Activated CD4-positive, alpha-beta T cell treated with anti-CD3 and anti-CD28 coated beads, Interleukin-10, Interleukin-2, amounts not matched to agents 100 ng/mL and 50 ng/mL, durations not matched to agents 16 hours and 8 hours (primary cell): Measurements from ENCODE around the gene GPRC6A.
A peak's percentile ranks its signal among the peaks of the same experiment; 100 is the strongest.
"Not testable (repeated sequence)": the region's sequence is repeated elsewhere in the genome, so short reads cannot be mapped to it uniquely, and the experiment has no call there.

Experiments used
- DNase-seq: peaks from one replicate; pipeline ENCODE4 v3.0.0-alpha.2; 2020

GPRC6A gene, protein sequence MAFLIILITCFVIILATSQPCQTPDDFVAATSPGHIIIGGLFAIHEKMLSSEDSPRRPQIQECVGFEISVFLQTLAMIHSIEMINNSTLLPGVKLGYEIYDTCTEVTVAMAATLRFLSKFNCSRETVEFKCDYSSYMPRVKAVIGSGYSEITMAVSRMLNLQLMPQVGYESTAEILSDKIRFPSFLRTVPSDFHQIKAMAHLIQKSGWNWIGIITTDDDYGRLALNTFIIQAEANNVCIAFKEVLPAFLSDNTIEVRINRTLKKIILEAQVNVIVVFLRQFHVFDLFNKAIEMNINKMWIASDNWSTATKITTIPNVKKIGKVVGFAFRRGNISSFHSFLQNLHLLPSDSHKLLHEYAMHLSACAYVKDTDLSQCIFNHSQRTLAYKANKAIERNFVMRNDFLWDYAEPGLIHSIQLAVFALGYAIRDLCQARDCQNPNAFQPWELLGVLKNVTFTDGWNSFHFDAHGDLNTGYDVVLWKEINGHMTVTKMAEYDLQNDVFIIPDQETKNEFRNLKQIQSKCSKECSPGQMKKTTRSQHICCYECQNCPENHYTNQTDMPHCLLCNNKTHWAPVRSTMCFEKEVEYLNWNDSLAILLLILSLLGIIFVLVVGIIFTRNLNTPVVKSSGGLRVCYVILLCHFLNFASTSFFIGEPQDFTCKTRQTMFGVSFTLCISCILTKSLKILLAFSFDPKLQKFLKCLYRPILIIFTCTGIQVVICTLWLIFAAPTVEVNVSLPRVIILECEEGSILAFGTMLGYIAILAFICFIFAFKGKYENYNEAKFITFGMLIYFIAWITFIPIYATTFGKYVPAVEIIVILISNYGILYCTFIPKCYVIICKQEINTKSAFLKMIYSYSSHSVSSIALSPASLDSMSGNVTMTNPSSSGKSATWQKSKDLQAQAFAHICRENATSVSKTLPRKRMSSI

DNA sequence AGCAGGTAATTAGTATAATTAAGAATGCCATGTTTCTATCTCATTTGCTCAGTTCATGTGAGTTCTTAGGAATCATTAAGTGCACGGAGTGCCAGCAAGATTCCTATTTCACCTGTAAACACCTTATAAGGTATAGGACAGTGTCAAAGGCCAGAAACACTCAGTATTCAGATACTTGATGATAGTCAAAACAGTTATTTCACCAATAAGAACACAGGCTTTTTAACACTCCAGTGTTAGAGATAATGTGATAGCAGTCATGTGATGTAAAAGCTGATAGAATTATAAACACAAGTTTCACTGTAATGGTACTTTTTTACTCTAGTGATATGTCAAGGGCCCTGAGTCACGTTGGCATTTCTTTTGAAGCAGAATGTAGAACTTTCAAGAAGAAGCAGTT, at the start of gene GPRC6A:
Gene GPRC6A (minus strand): TSS at position 101 of the 400 bp plus-strand sequence. CDS start 70 bp downstream, at position 31.
- no peak for DNase-seq

DNA sequence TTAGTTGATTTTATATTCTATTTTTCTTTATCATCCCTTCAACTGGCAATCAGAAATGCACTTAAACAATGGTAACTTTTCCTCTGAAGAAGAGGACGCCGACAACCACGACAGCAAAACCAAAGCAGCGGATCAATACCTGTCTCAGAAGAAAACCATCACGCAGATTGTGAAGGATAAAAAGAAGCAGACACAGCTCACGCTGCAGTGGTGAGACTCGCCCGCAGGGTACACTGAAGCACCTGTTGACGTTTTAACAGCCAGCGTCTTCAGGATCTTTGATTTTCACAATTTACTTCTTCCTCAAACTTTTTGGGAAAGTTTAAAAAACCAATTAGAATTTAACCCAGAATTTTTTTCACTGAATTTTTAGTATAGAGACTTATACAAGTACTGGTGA, 48.9 kb upstream of the GPRC6A start:
- no peak for DNase-seq

DNA sequence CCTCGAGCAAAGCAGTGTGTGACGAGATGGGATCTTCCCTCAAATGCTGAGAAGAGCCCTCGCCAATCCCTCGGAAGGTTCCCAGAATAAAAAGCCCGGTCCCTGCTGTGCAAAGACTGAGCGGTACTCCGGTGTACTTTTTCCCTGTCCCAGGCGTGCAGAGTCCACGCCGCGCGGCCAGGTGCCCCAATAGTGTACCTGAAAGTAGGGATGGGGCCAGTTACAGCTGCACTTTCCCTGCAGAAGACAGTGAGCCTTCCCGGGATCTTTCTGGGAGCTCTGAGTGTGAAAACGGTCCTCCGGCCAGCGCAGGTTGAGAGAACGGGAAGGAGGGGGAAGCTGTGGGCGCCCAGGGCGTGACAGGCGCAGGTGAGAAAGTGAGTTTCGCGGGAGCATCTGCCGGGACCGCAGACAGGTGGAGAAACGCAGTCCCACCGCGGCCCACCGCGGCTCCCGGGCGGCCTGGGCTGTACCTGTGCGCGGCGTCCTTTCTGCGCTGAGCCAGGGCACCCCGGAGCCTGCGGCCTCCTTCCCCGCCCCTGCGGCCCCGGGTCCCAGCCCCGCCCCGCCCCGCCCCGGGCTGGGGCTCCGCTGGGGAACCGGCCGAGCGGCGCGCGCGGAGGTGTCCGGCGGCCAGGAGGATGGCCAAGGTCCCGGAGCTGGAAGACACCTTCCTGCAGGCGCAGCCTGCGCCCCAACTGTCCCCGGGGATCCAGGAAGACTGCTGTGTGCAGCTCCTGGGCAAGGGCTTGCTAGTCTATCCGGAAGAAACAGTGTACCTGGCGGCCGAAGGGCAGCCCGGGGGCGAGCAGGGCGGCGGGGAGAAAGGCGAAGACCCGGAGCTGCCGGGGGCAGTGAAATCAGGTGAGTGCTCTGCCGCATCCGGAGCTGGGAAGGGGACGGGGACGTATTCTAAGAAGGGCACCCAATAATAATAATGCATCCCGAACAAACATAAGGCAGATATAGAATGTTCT, 48.0 kb upstream of the GPRC6A start, which contains the start of gene RFX6:
Gene RFX6 (plus strand): TSS at position 608 of the 977 bp plus-strand sequence. CDS start 34 bp downstream, at position 642.
- no peak for DNase-seq

DNA sequence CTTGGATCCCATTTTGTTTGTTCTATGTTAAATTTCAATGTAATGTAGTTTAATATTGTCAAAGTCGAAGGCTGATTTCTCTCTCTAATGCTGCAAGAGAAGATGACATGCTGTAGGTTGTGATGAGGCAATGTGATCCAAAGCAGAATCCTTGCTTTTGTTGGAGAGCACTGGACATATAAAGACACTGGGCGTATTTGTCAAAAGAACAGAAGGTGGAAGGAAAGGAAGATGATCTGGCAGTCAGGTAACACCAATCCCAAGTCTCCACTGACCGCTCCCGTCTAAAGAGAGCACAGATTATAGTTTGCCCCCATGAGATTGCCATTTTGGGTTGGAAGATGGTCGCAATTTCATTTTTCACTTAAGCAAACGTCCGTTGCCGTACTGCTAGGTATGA, 47.2 kb upstream of the GPRC6A start:
- no peak for DNase-seq

DNA sequence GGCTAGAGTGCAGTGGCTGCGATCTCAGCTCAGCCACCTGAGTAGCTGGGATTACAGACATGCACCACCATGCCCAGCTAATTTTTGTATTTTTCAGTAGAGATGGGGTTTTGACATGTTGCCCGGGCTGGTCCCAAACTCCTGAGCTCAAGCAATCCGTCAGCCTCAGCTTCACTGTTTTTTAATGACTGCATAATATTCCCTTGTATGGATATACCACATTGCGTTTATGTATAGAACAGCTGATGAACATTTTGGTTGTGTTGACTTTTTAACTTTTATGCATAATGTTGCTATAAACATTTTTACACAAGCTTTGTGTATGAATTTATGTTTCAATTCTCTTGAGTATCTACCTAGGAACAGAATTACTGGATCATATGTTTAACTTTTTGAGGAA, 43.9 kb upstream of the GPRC6A start:
- DNase-seq: no peak

DNA sequence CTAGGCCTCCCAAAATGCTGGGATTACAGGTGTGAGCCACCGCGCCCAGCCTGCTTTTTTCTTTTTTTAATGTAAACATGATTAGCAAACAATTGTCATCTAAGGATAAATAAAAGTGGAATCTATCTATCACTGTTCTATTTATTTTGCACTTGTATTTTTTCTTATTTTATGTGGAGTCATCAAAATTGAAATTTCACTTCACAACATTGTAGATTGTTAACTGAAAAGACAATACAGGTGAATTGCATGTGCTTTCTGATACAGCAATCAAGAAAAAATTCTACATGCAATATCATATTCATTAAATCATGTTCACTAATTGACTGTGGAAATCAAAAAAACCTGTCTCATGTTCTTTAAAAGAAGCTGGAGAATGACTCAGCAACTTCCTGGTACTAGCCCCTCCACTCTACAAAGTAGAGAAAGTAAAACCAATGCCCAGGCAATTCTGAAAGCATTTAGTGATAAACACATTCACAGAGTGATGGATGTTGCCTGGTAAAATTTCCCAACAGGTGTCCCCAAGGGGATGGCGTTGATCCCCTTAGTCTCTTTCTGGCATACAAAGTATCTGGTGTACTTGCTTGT, 37.5 kb upstream of the GPRC6A start:
- peak; percentile 39 for DNase-seq

DNA sequence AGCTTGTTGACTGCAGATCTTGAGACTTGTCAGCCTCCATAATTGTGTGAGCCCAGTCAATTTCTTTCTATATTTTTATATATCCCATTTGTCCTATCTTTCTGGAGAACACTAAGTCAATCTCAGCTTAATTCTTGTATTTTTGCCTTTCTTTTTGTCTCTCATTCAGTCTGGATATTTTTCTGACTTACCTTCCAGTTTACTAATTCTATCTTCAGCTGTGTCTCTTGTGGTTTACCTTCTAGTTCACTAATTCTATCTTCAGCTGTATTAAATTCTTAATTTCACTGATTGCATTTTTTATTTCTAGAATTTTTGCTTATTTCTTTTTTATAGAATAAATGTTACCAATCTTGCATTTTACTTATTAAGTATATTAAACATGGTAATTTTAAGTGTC, 30.4 kb upstream of the GPRC6A start:
- DNase-seq: no peak

DNA sequence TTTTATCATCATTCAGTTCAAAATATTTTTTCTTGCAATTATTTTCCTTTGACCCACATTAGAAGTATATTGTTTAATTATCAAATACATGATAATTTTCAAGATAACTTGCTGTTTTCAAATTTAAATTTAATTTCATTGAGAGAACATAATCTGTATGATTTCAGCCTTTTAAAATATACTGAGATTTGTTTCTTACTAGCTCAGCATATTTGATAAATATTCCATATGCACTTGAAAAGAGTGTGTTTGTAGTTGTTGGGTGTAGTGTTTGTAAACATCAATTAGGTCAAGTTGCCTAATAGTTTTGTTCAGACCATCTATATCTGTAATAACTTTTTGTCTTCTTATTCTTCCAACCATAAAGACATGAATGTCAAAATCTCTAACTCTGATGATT, 29.2 kb upstream of the GPRC6A start:
- no peak for DNase-seq

DNA sequence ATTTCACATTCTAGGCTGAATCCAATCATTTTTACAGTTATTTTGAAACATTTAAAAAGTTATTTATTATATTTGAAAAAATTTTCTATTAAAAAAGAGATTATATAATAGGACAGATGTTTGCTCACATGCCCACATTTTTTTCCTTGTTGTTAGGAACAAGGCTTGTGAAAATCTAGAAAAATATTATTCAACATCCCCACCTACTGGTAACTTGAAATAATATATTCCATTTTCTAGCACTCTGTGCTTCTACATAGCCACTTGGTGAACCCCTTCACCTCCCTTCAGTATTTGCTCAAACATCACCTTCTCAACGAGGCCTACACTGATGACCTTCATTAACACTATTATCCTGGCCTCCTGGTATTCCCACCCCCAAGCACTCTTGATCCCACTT, 18.3 kb upstream of the GPRC6A start:
- peak; percentile 9 for DNase-seq

DNA sequence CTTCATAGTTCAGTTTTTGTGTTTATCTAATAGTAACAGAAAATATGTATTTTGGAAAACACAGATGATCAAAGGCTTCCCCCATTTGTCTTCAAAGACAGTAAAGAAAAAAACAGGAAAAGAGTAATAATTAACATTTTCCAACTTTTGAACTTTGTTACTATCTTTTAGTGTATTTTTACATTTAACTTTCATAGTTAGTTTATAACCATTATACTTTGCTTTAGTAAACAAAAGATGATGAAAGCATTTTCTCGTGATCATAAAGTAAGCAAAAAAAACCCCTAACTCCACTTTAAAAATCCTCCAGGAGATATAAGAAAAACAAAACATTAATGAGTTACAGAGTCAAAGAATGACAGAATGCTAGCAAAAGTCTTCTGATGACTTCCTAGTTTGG, 13.6 kb upstream of the GPRC6A start:
- DNase-seq: no peak

DNA sequence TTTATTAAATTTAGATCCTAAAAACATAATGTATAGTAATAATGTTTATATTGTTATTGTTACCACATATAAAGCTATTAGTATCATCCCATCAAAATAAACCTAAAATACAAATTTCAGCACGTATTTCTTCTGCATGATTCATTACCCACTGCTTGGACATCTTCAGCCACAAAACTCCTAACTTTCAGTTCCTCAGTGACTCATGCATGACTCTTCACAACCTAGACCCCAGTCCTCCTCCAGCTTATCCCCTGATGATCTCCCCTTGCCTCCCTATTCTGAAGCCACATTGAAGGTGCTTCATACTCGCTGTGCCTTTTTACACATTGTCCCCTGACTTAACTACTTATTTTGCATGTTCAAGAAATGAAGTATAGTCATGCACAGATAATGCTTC, 11.2 kb upstream of the GPRC6A start:
- no peak for DNase-seq

DNA sequence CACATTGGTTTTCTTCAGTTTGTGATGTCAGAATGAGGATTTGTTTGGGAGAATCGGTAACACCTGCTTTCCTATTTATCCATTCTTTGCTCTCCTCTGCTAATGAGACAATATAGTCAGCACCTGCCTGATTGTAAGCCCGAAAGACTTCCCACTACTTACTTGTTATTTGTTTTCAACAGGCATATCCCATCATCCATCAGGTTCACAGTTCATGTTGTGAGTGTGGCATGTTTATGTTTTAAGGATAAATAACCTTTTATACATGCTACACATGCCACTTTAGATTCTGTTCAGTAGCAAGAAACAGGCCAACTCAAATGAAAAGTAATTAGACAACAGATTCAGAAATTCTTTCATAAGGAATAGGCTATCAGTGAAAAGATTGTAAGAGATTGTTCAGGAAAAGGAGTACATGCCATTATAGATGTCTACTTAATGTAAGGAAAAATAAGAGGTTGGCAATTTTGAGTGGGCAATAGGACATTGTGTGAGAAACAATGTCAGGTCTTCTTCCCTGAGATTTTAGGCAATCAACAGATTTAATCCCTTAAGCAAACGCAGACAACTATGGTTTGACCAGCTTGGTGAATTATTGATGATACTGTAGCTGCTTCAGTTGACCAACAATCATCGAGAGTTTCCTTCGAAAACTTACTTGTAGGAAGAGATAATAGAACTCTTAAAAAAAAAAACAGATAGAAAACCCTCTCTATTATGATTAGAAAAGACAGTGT, 7.9 kb upstream of the GPRC6A start:
- DNase-seq: no peak

DNA sequence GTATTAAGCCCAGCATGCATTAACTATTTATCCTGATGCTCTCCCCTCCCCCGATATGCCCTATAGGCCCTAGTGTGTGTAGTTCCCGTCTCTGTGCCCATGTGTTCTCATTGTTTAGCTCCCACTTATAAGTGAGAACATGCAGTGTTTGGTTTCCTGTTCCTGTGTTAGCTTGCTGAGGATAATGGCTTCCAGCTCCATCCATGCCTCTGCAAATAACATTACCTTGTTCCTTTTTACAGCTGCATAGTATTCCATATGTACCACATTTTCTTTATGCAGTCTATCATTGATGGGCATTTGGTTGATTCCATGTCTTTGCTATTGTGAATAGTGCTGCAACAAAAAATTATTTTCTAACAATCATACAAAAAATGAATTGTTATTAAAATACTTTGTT, 5.6 kb upstream of the GPRC6A start:
- DNase-seq: not testable (repeated sequence)

DNA sequence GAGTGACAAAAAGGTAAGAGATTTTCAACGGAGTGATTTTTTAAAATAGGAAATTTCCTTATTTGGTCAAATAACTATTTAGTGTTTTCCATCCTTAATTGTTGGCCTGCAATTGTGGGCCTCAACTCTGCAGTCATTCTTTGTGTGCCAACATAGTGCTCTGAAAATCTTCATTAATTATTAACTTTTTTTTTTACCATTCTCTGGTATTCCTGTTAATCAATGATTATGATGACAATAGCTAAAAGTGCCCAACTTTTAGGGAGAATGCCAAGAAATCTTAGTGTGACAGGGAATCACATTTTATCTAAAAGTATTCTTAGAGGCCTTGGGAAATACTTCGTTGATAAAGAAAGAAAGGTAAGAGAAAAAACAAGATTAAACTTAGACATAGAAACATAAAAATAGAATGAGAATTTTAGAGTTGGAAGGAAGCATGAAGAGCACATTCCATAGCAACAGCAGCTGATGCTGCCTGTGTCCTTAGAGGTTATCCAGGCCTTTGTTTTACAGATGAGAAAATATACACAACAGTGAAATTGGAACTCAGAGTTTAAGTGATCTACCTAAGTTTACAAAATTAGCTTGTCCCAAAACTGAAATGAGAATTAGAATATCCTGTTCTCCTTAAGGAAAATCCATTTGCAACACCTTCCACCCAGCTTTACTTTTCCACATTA, 1.2 kb downstream of the GPRC6A start:
- DNase-seq: no peak

DNA sequence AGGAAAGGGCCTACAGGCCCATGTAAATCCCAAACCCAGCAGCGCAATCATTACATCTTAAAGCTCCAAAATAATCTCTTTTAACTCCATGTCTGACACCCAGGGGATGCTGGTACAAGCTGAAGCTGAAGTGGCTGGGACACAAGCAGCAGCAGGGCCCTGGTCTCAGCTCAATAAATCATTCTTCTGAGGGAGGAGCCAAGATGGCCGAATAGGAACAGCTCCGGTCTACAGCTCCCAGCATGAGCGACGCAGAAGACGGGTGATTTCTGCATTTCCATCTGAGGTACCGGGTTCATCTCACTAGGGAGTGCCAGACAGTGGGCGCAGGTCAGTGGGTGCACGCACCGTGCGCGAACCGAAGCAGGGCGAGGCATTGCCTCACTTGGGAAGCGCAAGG, 12.5 kb downstream of the GPRC6A start:
- DNase-seq: not testable (repeated sequence)

DNA sequence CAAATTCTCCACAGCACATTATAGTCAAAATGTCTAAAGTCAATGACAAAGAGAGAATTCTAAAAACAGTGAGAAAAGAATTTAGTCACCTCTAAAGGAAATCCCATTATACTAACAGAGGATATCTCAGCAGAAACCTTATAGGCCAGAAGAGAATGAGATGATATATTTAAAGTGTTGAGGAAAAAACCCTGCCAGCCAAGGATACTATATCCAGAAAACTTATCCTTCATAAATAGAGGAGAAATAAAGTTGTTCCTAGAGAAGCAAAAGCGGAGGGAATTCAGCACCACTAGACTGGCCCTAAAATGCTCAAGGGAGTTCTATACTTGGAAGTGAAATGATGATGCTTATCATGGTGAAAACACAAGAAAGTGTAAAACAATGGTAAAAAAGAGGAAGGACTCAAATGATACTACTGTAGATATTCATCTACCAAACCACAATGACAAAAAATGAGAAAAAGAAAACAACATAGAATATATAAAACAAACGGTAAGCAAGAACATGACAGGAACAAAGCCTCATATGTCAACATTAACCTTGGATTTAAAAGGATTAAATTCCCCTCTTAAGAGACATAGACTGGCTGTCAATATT, 16.7 kb downstream of the GPRC6A start:
- no peak for DNase-seq

DNA sequence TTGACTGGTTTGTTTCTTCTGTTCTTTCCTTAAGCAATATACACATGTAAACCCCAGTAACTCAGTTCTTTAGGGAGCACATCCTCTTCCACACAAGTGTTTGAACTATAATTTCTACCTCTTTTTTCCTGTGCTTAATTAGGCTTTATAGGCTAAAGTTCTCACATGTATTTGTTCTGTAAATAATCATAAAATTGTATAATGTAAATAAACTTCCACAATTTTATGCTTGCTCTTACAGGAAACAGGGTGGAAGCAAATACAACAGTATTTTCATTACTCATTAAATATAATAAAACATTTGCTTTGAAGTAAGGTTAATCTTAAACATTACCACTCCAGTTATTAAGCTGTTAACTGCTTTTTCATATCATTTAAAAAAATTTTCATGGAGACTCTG, 26.9 kb downstream of the GPRC6A start:
- no peak for DNase-seq

DNA sequence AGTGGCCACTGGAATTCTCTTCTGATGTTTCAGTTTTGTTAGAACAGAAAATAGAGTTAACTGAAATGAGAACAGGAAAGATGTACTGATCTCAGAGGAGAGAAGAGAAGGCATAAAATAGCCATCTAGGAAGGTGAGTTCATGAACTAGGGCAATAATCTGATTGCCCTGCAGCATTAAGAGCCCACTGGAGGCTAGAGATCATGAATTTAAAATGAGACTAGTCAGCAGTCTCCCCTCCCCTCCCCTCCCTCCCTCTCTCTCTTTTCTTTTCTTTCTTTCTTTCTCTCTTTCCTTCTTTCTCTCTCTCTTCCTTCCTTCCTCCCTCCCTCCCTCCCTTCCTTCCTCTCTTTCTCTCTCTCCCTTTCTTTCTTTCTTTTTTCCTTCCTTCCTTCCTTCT, 28.9 kb downstream of the GPRC6A start:
- DNase-seq: no peak

DNA sequence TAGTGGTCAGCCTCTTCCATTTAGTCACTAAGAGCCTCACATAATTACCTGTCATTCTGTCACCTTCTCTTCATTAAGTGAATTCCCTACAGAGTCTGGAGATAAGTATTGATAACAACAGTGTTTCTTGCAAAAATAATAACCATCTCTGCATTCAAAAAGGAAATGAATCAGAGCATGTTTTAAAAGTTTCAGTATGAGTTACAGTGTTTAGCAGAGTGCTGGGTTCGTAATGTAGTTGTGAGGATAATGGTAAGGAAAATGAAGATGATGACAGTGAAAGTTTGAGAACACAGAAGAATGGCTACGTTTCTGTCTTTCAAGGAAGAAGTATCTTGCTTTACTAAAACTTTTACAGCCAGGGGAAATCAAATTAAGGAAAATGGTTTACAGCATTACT, 31.3 kb downstream of the GPRC6A start:
- DNase-seq: peak; percentile 28

DNA sequence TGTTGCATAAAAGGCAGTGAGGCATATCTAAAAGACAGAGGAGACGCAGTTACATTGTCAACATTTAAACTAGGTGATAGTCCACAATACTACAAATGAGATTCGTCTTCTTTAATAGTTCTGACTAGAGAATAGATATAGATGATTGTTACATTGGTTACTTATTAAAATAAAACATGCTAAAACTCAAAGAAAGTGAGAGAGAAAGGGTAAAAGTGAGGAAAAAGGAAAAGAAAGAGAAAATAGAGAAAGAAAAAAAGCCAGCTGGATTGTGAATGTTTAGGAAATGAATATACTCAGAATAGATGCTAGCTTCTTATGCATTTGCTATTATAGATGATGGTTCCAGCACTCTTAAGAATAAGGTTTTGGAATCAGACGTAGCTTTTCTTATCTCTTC, 35.7 kb downstream of the GPRC6A start:
- no peak for DNase-seq
